CD4-positive, CD25-positive, alpha-beta regulatory T cell (primary cell): ENCODE data around the gene PLCH2. TPM values are rescaled to one million over a fixed set of nuclear protein-coding genes. Genes with fewer than 3 reads are reported as not detected.
A peak's percentile ranks its signal among the peaks of the same experiment; 100 is the strongest.

Source experiments
- ATAC-seq, 2 donors: fragments of 150-1000 bp; cut with Tn5 transposase; one replicate each; pipeline ENCODE4 v1.10.0; 2021; ENCODE audit warnings: low read depth in 2 of 2, moderate number of reproducible peaks in 2 of 2, moderate library complexity in 1 of 2
- DNase-seq, 3 donors: peaks; one replicate each; pipeline versions ENCODE4 v3.0.0 to v3.0.0-alpha.2; 2012 to 2022; ENCODE audit warnings: mixed read lengths in 1 of 3
- H3K27ac ChIP-seq: one replicate; pipeline ENCODE4 v1.7.0; 2013; ENCODE audit warnings: mild to moderate bottlenecking, low read length; ENCODE audit not compliant: insufficient read depth, poor library complexity, severe bottlenecking
- H3K27me3 ChIP-seq: one replicate; pipeline ENCODE4 v1.7.0; 2013; ENCODE audit warnings: low read length; ENCODE audit not compliant: control insufficient read depth, insufficient read depth
- H3K36me3 ChIP-seq: one replicate; pipeline ENCODE4 v1.7.0; 2013; ENCODE audit warnings: mild to moderate bottlenecking, low read length, moderate library complexity; ENCODE audit not compliant: control insufficient read depth, insufficient read depth
- H3K4me1 ChIP-seq: 2 replicates; pipeline ENCODE4 v1.7.0; 2013; ENCODE audit warnings: mild to moderate bottlenecking, low read length; ENCODE audit not compliant: insufficient read depth, control insufficient read depth, poor library complexity, severe bottlenecking
- H3K4me3 ChIP-seq: one replicate; pipeline ENCODE4 v1.7.0; 2013; ENCODE audit warnings: low read depth, mild to moderate bottlenecking, low read length, moderate library complexity
- H3K9me3 ChIP-seq, 2 experiments: 1 replicate in 1 of 2; 2 replicates in 1 of 2; pipeline ENCODE4 v1.7.0; 2013; ENCODE audit warnings: low read length in 2 of 2, mild to moderate bottlenecking in 1 of 2, moderate library complexity in 1 of 2; ENCODE audit not compliant: control insufficient read depth in 2 of 2
- H3K27ac Mint-ChIP-seq, 3 donors: one replicate each; pipeline ENCODE4 v1.8.0; 2020 to 2022; ENCODE audit warnings: mild to moderate bottlenecking in 3 of 3, mixed read lengths in 3 of 3, moderate library complexity in 2 of 3
- H3K27me3 Mint-ChIP-seq: one replicate; pipeline ENCODE4 v1.8.0; 2022; ENCODE audit warnings: mild to moderate bottlenecking, mixed read lengths
- H3K36me3 Mint-ChIP-seq: one replicate; pipeline ENCODE4 v1.8.0; 2020; ENCODE audit warnings: mixed read lengths
- H3K4me1 Mint-ChIP-seq, 4 donors: one replicate each; pipeline ENCODE4 v1.8.0; 2020 to 2022; ENCODE audit warnings: mixed read lengths in 4 of 4, mild to moderate bottlenecking in 1 of 4
- H3K4me3 Mint-ChIP-seq, 4 donors: one replicate each; pipeline ENCODE4 v1.8.0; 2020 to 2022; ENCODE audit warnings: mild to moderate bottlenecking in 4 of 4, mixed read lengths in 4 of 4, moderate library complexity in 3 of 4
- H3K9me3 Mint-ChIP-seq, 7 donors: one replicate each; pipeline ENCODE4 v1.8.0; 2020 to 2022; ENCODE audit warnings: mixed read lengths in 7 of 7, mild to moderate bottlenecking in 3 of 7, moderate library complexity in 2 of 7
- polyA plus RNA-seq, 4 donors: library from polyadenylated mRNA; unstranded; fragments of 300-500 nt; fragmentation: Illumina TruSeq; gene quantifications; one replicate each; pipeline ENCODE4 v1.2.3, GENCODE V29; 2021
- total RNA-seq: library from RNA; stranded (reverse); gene quantifications from one replicate; pipeline ENCODE4 v1.2.3, GENCODE V29; 2022

Gene PLCH2
- 43.4 TPM for total RNA-seq
- polyA plus RNA-seq, result 1 to 10 TPM in 3 of 4 donors, under 1 TPM in 1; 0.35 to 2.8 (median 1.1) TPM

- no peak for ATAC-seq
- H3K4me3 ChIP-seq, result no peak within 1 kb of the TSS
- H3K27me3 ChIP-seq, result no peaks in the 10 kb centered on the region
- no peak for DNase-seq
- no peaks in the 10 kb centered on the region for H3K36me3 Mint-ChIP-seq
- no peaks in the 10 kb centered on the region for H3K36me3 ChIP-seq
- no peaks in the 10 kb centered on the region for H3K9me3 Mint-ChIP-seq
- no peaks in the 10 kb centered on the region for H3K9me3 ChIP-seq
- no peak within 1 kb of the TSS for H3K27ac ChIP-seq
- H3K4me1 ChIP-seq, result no peaks in the 10 kb centered on the region
- H3K27ac Mint-ChIP-seq, result no peak within 1 kb of the TSS
- H3K4me3 Mint-ChIP-seq, result peak within 1 kb of the TSS in 1 of 4 donors; percentile 7
- H3K27me3 Mint-ChIP-seq, result no peaks in the 10 kb centered on the region
- H3K4me1 Mint-ChIP-seq, result no peaks in the 10 kb centered on the region
These were observed at the start of gene PLCH2 for GRCh38 chr1:2476061-2476999. PLCH2 (plus strand) TSS chr1:2476289; CDS start chr1:2476589, 300 bp downstream.

- no peak overlapping the region for H3K27ac Mint-ChIP-seq
- no peak for DNase-seq
- Histone ChIP-seq H3K4me3 (no peak overlapping the region), H3K36me3 (no peaks in the 10 kb centered on the region), H3K27me3 (no peaks in the 10 kb centered on the region), H3K4me1 (peaks cover 3% of the 10 kb centered on the region), H3K9me3 (peaks cover 0 to 11% of the 10 kb centered on the region in 2 experiments), H3K27ac (no peak overlapping the region)
- no peak for ATAC-seq
- H3K9me3 Mint-ChIP-seq, result peaks cover 0 to 7% (median 1%) of the 10 kb centered on the region in 7 donors
- peaks cover 0 to 2% (median 0%) of the 10 kb centered on the region in 4 donors for H3K4me1 Mint-ChIP-seq
- H3K27me3 Mint-ChIP-seq, result no peaks in the 10 kb centered on the region
- no peak overlapping the region for H3K4me3 Mint-ChIP-seq
- no peaks in the 10 kb centered on the region for H3K36me3 Mint-ChIP-seq
These were observed 49.5 kb upstream of the PLCH2 start for GRCh38 chr1:2426540-2426939.

GRCh38 chr1:2427051-2427450 is 49.0 kb upstream of the PLCH2 start:
- no peak for ATAC-seq
- Histone ChIP-seq H3K36me3 (no peaks in the 10 kb centered on the region), H3K9me3 (peaks cover 0 to 11% of the 10 kb centered on the region in 2 experiments), H3K27ac (no peak overlapping the region), H3K27me3 (no peaks in the 10 kb centered on the region), H3K4me1 (peaks cover 3% of the 10 kb centered on the region), H3K4me3 (no peak overlapping the region)
- no peak for DNase-seq
- Mint-ChIP-seq H3K9me3 (peaks cover 0 to 7% (median 1%) of the 10 kb centered on the region in 7 donors), H3K4me3 (no peak overlapping the region), H3K36me3 (no peaks in the 10 kb centered on the region), H3K4me1 (peaks cover 0 to 2% (median 0%) of the 10 kb centered on the region in 4 donors), H3K27me3 (no peaks in the 10 kb centered on the region), H3K27ac (no peak overlapping the region)

GRCh38 chr1:2427976-2428375 is 48.1 kb upstream of the PLCH2 start:
- H3K27me3 ChIP-seq, result no peaks in the 10 kb centered on the region
- H3K4me3 ChIP-seq, result no peak overlapping the region
- DNase-seq, result no peak
- H3K9me3 Mint-ChIP-seq, result peaks cover 0 to 3% (median 0%) of the 10 kb centered on the region in 7 donors
- H3K9me3 ChIP-seq, result peaks cover 0 to 11% of the 10 kb centered on the region in 2 experiments
- H3K27me3 Mint-ChIP-seq, result no peaks in the 10 kb centered on the region
- H3K36me3 ChIP-seq, result no peaks in the 10 kb centered on the region
- H3K27ac Mint-ChIP-seq, result no peak overlapping the region
- H3K36me3 Mint-ChIP-seq, result no peaks in the 10 kb centered on the region
- H3K4me1 Mint-ChIP-seq, result no peaks in the 10 kb centered on the region
- no peak overlapping the region for H3K4me3 Mint-ChIP-seq
- no peak for ATAC-seq
- H3K27ac ChIP-seq, result no peak overlapping the region
- H3K4me1 ChIP-seq, result peaks cover 3% of the 10 kb centered on the region

- no peaks in the 10 kb centered on the region for H3K4me1 Mint-ChIP-seq
These were observed 47.6 kb upstream of the PLCH2 start for GRCh38 chr1:2428490-2428889.

GRCh38 chr1:2429780-2430591 is 46.1 kb upstream of the PLCH2 start:
- Histone ChIP-seq H3K27ac (no peak overlapping the region), H3K4me1 (peaks cover 3% of the 10 kb centered on the region), H3K9me3 (peaks cover 0 to 11% of the 10 kb centered on the region in 2 experiments), H3K27me3 (no peaks in the 10 kb centered on the region), H3K4me3 (no peak overlapping the region), H3K36me3 (no peaks in the 10 kb centered on the region)
- DNase-seq, result peak in 1 of 3 donors; percentile 20
- Mint-ChIP-seq H3K36me3 (no peaks in the 10 kb centered on the region), H3K27ac (peak overlapping the region in 1 of 3 donors; percentile 48), H3K9me3 (peaks cover 0 to 1% (median 0%) of the 10 kb centered on the region in 7 donors), H3K4me1 (no peaks in the 10 kb centered on the region), H3K27me3 (no peaks in the 10 kb centered on the region), H3K4me3 (no peak overlapping the region)
- ATAC-seq, result no peak

More at GRCh38 chr1:2428490-2428889, 47.6 kb upstream of the PLCH2 start:
- no peaks in the 10 kb centered on the region for H3K27me3 Mint-ChIP-seq
- no peak overlapping the region for H3K27ac Mint-ChIP-seq
- Histone ChIP-seq H3K9me3 (peaks cover 0 to 11% of the 10 kb centered on the region in 2 experiments), H3K36me3 (no peaks in the 10 kb centered on the region), H3K27ac (no peak overlapping the region), H3K4me3 (no peak overlapping the region), H3K4me1 (peaks cover 3% of the 10 kb centered on the region), H3K27me3 (no peaks in the 10 kb centered on the region)
- H3K4me3 Mint-ChIP-seq, result no peak overlapping the region
- ATAC-seq, result no peak
- no peak for DNase-seq
- peaks cover 0 to 1% (median 0%) of the 10 kb centered on the region in 7 donors for H3K9me3 Mint-ChIP-seq
- H3K36me3 Mint-ChIP-seq, result no peaks in the 10 kb centered on the region

GRCh38 chr1:2430592-2430973 is 45.5 kb upstream of the PLCH2 start:
- Mint-ChIP-seq H3K27me3 (no peaks in the 10 kb centered on the region), H3K9me3 (peaks cover 0 to 1% (median 0%) of the 10 kb centered on the region in 7 donors)

More at GRCh38 chr1:2430592-2430973, 45.5 kb upstream of the PLCH2 start:
- Mint-ChIP-seq H3K4me1 (no peaks in the 10 kb centered on the region), H3K4me3 (no peak overlapping the region), H3K27ac (no peak overlapping the region), H3K36me3 (no peaks in the 10 kb centered on the region)
- Histone ChIP-seq H3K27ac (no peak overlapping the region), H3K27me3 (no peaks in the 10 kb centered on the region), H3K36me3 (no peaks in the 10 kb centered on the region), H3K4me1 (peaks cover 3% of the 10 kb centered on the region), H3K4me3 (no peak overlapping the region), H3K9me3 (peaks cover 0 to 11% of the 10 kb centered on the region in 2 experiments)
- no peak for ATAC-seq
- no peak for DNase-seq
